NOMO-1 treated with dmso at 0.1 percent for 144 hours (cell line): Measurements from ENCODE around the gene TSR1.

ENCODE experiments used
- DNase-seq: peaks from one replicate; lab custom pipeline; 2025; ENCODE audit not compliant: unreplicated experiment; lab: John Stamatoyannopoulos, UW

TSR1 gene

DNA sequence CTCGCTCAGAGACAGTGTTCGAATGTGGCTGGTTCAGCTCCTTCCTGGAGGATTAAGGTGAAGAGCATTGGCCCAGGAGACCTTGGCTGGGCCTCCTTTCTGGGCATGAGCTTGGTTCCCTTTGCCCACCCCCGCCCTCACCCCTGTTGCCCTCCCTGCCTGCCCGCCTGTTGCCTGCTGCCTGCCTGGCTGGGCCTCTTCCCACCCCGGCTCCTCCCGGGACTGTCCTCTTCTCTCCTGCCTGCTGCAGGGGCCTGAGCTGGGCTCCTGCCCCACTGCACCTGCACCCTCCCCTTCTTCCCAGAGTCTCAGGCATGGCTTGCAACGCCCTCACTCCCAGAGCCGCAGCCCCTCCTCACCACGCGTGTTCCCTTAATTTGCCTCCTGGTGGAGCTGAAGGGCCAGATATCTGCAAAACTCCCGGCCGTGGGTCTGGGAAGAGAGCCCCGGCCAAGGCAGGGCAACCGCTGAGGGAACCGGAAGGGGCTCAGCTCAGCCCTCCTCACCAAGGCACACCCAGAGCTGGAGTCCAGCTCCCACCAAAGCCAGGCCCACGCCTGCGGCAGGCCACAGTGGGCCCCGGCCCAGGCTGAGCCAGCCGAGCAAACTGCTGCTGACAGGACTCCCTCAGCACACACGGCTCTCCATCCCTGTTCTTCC is 33.4 kb upstream of the TSR1 start:
- no peak for DNase-seq

DNA sequence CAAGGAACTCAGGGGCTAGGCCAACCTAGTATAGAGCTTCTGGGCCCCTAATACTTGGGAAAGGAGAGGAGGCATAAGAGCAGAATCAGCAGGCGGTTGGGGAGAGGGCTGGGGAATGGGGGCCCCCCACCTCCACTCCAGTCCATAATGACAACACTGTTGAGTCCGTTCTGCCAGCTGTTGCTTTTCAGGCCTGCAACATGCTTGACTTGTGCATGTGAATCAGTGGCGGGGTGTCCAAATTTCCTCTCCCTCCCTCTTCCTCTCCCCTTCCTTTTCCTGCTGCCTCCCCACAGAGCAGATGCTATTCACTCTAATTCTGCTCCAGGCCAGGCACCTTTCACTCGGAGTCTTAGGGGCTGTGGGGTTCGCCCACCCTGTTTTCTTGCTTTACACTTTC is 32.8 kb upstream of the TSR1 start:
- no peak for DNase-seq

DNA sequence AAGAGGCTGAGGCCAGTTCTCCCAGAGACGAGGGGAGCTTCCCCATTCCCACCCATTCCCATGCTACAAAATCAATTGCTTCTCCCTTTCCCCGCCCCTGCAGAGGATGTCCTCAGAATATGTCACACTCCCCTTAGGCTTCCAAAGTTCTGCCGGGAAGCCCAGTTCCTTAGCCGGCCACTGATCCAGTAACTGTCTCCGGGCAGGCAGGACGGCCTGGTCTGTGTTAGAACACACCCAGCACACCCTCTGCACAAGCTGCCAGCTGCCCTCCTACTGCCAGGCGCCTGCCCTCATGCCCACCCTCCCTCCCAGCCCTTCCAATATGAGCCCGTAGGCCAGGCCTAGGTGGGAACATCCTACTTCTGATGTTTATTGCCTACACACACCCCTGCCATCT is 32.1 kb upstream of the TSR1 start:
- DNase-seq, result no peak

DNA sequence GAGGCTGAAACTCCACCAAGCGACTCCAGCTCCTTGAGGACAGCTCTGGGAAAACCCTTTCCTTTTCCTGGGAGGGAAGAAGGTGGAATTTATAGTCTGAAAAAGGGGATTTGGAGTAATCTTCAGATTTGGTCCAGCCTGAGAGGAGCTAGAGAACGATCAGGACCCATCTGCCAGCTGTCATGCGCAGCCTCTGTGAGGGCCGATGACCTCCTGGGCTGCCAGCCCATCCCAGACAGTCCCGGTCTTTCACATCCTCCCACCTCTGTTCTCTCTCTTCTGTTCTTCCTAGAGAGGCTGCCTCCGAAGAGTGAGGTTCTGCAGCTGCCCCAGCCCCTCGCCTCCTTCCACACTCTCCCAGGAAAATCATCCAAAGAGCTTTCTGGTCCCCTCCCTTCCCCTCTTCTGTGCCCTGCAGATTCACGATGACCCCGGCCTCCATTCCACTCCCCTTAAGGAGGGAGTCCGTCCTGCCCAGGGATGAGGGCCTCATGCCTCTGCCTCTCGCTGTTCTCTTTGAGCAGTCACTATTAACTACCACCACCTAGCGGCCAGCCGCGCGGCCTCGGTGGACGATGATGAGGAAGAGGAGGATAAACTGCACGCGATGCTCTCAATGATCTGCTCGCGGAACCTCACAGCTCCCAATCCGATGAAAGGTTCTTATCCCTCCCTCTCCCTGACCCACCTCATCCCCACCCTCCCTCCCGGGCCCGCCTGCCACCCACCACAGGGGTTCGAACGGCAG is 30.7 kb upstream of the TSR1 start:
- DNase-seq, result no peak

DNA sequence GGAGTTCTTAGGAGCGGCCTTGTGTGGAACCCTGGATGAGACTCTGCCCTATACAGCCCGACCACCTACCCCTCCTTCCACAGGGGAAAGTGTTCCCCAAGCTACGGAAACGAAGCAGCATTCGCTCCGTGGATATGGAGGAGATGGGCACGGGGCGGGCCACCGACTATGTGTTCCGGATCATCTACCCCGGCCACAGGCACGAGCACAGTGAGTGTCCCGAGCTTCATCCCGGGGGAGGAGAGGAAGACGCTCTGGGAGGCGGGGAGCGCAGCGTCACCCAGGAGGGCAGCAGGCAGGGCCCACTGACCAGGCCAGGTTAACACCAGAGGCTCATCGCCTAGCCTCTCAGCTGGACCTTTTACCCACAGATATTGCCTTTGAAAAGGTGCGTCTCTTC is 28.9 kb upstream of the TSR1 start:
- no peak for DNase-seq

DNA sequence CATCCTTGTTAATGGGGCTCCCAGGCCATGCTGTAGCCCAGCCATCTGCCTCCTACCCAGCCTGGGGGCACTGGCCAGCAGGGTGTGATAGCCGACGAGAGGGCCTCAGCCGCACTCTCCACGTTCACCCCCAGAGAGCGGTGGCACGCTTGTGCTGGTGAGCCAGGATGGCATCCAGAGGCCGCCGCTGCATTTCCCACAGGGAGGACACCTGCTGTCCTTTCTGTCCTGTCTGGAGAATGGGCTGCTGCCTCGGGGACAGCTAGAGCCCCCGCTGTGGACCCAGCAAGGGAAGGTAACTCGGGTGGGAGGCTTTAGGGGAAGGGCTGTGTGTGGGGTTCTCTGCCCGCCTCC is 28.5 kb upstream of the TSR1 start:
- no peak for DNase-seq

DNA sequence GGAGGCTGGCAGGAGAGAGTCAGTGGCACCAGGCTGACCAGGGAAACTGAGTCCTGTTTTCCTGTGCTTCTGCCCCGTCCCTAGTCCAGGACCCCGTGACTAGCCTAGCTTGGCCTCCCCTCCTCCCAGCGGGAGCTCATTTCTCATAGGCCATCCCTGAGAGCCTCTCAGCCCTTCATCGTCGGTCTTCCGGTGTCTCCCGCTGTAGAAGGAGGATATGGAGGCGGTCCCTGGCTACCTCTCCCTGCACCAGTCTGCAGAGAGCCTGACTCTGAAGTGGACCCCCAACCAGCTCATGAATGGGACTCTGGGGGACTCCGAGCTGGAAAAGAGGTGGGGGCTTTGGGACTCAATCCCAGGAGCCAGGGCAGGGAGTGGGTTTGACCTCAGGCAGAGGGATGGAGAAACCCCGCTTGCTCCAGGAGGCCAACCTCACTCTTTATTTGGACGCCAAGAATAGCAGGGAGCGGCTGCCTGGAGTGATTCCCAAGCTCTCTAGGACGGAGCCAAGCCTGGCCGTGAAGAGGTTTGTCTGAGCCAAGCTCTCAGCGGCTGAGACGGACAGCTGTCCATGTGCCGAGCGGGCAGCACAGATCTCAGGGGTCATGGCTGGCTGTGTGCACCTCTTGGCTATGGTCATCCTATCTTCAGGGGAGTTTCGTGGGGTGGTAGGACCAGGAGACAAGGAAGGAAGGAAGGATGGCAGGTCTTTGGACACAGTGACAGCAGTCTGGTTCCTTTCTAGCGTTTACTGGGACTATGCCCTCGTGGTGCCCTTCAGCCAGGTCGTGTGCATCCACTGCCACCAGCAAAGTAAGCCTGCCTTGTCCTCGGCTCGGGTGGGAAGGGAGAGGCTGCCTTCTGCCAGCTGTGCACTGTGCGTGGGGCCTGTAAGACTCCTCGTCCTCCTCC is 27.9 kb upstream of the TSR1 start:
- no peak for DNase-seq

DNA sequence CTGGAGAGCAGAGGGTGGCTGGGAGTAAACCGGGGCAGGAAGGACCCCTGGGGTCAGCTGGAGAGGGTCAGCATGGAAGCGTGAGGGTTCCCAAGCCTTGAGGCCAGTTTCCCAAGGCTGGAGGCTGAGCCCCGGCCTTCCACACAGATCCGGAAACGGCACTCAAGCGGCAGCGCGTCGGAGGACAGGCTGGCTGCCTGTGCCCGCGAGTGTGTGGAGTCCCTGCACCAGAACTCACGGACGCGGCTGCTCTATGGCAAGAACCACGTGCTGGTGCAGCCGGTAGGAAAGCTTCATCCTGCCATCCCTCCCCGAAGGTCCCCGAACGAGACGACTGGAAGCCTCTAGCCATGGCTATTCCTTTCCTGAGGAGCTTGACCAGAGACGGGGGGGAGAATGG is 27.1 kb upstream of the TSR1 start:
- DNase-seq, result no peak

DNA sequence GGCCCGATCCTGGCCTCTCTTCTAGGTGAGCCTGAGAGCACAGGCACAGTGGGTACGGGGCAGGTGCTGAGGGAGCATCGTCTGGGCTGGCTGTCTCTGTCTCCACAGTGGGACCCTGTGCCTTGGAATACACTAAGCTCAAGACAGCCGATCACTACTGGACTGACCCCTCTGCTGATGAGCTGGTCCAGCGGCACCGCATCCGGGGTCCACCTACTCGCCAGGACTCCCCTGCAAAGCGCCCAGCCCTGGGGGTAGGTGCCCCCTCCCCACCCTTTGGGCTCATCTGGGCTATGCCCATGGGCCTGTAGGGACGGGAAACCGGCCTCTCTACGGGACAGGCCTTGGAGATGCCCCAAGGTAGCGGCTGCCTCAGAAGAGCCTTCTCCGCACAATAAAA is 26.6 kb upstream of the TSR1 start:
- DNase-seq, result no peak

DNA sequence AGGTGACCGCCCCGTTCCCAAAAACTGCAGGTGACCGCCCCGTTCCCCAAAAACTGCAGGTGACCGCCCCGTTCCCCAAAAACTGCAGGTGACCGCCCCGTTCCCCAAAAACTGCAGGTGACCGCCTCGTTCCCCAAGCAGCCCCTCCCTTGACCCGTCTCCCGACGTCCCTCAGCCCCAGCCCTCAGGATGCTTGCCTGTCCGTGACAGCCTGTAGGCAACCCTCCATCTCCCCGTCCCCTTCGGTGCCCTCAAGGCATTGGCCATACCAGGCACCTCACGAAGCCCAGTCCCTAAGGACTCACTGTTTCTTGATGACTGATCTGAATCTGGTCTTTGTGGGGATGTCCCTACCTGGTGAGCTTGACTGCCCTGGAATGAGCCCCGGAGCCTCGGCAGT is 26.2 kb upstream of the TSR1 start:
- no peak for DNase-seq

DNA sequence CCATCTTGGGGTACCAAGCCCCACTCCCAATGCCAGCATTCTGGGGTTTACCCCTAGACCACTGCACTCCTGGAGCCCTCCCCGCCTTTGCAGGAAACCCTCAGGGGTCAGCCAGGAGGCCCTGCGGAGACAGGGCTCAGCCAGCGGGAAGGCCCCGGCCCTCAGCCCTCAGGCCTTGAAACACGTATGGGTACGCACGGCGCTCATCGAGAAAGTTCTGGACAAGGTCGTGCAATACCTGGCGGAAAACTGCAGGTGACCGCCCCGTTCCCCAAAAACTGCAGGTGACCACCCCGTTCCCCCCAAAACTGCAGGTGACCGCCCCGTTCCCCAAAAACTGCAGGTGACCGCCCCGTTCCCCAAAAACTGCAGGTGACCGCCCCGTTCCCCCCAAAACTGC is 25.8 kb upstream of the TSR1 start:
- DNase-seq, result no peak

DNA sequence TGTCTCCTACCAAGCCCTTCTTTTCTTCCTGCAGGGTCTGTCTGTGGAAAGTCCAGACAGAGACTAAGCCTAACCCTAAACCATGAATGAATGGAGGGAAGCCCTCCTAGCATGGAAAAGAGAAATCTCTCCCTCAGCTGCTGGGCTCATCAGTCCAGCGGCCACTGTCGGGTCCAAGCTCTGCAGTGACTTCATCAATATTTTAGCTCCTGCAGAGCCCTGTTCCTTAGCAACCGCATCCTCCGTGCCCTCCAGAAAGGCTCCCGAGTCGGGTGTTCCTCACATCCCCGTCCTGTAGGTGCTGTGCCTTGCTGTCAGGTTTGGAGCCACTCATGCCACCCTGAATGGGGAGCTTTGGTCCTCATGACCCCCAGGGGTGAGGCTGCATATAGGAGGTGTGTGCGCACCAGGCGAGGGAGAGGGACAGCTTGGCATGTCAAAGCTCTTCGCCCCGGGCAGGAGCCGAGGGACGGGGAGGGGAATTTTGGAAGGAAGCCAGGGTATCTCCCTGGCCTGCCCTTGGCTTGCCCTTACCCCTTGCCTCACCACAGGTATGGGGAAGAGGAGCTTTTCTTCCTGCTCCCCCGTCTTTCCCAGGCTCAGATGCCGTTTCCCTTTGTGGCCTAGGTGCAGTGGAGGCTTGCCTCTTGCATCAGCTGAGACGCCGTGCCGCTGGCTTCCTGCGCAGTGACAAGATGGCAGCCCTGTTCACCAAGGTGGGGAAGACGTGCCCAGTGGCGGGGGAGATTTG is 24.9 kb upstream of the TSR1 start:
- DNase-seq, result no peak

DNA sequence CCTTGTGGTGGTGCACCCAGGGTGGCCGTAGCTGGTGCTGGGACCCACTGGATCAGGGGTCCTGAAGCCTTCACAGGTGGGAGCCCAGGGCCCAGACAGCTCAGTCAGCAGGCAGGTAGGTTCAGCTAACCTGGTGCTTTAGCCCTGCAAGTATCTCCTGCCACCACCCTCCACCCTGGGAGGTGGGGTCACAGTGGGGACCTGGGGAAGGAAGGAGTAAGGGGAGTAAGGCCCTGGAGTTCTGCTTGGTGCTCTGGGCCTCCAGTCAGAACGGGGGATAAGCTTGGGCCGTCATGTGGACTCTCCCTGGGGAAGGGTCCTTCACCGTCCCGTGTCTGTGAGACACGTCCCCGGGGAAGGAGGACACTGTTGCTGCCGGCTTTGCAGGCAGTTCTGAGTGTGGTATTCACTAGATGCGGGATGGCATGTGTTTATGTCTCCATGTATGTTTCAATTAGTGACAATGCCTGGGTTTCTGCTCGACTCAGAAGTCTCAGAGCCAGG is 21.7 kb upstream of the TSR1 start:
- DNase-seq, result no peak

DNA sequence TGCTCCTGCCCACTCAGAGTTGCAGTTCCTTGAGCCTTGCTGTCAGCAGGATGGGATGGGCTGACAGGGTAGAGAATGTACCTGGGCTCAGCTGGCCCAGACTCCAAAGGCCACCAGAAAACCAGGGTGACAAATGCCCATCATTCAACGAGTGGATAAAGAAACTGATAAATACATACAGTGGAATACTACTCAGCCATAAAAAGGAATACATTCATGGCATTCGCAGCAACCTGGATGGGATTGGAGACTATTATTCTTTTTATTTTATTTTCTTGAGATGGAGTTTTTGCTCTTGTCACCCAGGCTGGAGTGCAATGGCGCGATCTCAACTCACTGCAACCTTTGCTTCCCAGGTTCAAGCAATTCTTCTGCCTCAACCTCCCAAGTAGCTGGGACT is 21.0 kb upstream of the TSR1 start:
- DNase-seq, result no peak

DNA sequence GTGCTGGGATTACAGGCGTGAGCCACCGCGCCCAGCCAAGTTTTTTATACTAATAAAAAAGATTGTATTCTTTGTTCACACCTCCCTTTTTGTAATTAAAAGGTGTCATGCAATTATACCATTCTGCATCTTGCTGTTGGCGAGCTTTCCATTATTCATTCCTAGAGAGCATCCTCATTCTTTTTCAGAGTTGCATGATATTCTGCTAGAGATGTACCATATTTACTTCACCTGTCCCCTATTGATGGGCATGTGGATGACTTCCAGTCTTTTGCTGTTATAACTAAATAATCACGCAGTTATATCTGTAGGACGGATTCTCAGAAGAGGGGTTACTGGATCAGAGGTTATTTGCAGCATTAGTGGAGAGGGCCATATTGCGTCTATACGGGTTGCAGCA is 18.1 kb upstream of the TSR1 start:
- DNase-seq, result no peak

DNA sequence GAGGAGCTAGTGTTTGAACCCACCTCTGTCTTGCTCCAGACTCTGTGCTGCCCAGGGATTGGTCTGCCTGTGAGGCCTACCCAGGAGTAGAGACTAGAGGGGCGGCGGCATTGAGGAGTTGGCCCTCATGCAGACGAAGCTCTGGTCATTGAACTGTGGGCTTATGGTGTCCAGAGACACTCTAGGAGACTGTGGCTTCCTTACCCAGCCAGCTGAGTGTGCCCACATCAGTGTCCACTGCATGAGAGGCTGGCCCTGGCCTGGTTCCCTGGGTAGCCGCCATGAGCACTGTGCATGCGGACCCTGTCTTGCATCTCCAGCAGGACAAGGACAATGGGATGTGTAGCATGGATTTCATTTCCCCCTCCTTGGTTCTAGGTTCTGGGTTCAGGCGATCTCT is 15.0 kb upstream of the TSR1 start:
- DNase-seq, result no peak

DNA sequence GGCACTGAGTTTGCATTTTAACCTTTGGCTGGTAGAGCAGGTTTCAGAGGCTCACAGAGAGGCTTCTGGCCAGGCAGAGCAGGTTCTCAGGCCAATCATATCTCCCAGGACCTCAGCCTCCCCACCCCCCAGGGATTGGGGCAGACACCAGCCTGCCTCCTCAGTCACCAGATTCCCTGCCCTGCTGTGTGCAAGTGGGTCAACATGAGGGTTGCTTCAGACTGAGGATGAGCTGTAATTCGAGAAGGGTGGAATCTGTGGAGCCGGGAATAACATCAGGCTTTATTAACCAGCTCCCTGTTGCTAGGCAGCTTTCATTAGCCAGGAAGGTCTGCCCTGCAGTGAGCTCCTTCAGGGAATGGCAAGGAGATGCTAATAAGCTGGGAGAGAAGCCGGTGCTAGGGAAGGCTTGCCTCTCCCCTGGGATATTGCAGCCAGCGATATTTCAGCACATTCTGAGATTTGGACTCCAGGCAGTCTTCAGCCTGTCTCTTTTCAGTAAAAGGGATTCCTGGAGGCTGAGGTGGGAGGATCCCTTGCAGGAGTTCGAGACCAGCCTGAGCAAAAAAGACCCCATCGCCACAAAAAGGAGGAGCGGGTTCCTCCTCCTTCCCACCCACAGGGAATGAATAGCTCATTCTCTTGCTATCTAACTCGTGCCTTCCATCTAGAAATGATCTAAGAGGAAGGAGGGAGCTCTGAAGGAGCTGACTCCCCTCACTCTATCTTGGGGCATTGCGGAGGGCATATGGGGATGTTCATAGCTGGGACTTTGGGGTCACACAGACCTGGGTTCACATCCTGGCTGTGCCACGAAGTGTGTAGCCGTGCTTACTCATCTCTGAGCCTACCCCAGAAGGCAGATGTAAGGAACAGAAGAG is 11.8 kb upstream of the TSR1 start:
- DNase-seq, result no peak

DNA sequence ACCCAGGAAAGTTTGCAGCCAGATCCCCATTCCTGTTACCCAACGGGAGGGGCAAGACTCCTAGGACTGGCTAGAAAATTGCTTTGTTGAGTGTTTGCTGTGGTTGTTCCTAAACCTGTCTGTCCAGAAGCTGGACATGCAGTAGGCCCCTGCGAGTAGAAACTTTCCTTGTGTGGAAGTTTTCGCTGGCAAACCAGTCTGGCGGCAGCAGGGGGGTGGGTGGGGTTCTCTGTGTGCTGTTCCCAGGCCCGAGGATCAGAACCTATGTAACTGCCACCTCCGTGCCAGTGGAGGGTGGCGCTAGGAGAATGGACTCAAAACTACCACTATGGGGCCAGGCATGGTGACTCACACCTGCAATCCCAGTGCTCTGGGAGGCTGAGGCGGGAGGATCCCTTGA is 10.2 kb upstream of the TSR1 start:
- no peak for DNase-seq

DNA sequence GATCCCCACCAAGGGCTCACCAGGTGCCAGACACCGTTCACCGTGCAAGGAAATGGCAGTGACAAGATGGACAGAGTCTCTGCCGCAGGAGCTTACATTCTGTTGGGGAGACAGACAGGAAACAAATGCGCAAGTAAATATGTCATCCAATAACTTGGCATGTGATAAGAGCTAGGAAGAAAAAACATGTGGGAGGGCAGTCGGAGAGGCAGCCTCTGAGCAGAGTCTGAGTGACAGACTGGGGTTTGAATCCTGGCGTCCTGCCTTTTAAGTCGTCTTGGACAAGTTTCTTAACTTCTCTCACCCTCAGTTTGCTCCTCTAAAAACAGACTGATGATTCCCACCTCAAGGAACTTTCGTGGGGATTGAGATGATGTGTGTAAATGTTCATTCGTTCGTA is 8.3 kb upstream of the TSR1 start:
- DNase-seq, result no peak

DNA sequence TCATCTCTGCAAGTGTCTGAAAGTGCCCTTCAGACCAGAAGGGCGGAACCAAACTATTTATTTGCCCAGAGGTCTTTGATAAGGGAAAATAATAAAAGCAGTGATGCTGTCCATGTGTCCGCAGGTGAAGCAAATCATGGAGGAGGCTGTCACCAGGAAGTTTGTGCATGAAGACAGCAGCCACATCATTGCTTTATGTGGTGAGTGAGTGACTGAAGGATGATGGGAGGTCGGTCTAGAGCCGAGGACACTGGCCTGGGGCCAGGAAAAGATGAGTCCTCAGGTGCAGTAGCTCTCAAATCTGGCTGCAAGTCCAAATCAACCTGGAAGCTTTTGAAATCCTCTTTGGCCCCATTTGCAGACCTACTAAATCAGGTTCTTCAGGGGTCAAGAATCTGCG is 7.2 kb upstream of the TSR1 start:
- no peak for DNase-seq
